DMS153 treated with DMSO at 0.1 percent for 48 hours (cell line): ENCODE data around the gene RNASEH1.
"Not testable (repeated sequence)": the region's sequence is repeated elsewhere in the genome, so short reads cannot be mapped to it uniquely, and the experiment has no call there.

Source experiments
- DNase-seq: peaks from one replicate; lab custom pipeline; 2025; ENCODE audit not compliant: unreplicated experiment; lab: John Stamatoyannopoulos, UW

RNASEH1 gene

GRCh38 chr2:3522961-3523421 is 35.1 kb downstream of the RNASEH1 start:
- no peak for DNase-seq

- DNase-seq: no peak
These were observed 37.5 kb downstream of the RNASEH1 start for GRCh38 chr2:3520591-3520990.

- no peak for DNase-seq
These were observed 38.6 kb downstream of the RNASEH1 start, which contains the start of gene ADI1 for GRCh38 chr2:3519255-3520205. Gene ADI1, minus strand, starts transcription at chr2:3519531. Its CDS starts 44 bp downstream, at chr2:3519487.

GRCh38 chr2:3518496-3519254 is 39.5 kb downstream of the RNASEH1 start:
- peak; percentile 93 for DNase-seq

GRCh38 chr2:3517948-3518495 is 40.1 kb downstream of the RNASEH1 start:
- DNase-seq: no peak

- DNase-seq: no peak
These were observed 41.3 kb downstream of the RNASEH1 start for GRCh38 chr2:3516831-3517230.

GRCh38 chr2:3515438-3515837 is 42.7 kb downstream of the RNASEH1 start:
- DNase-seq: not testable (repeated sequence)

- DNase-seq: no peak
These were observed 44.9 kb downstream of the RNASEH1 start for GRCh38 chr2:3513026-3513810.

- no peak for DNase-seq
These were observed 46.0 kb downstream of the RNASEH1 start for GRCh38 chr2:3512086-3512485.

- DNase-seq: peak; percentile 51
These were observed 52.4 kb downstream of the RNASEH1 start for GRCh38 chr2:3505771-3506170.

GRCh38 chr2:3504741-3505140 is 53.4 kb downstream of the RNASEH1 start:
- peak; percentile 92 for DNase-seq

GRCh38 chr2:3503483-3503882 is 54.6 kb downstream of the RNASEH1 start:
- no peak for DNase-seq

- no peak for DNase-seq
These were observed 55.1 kb downstream of the RNASEH1 start for GRCh38 chr2:3503046-3503445.

GRCh38 chr2:3500326-3500899 is 57.7 kb downstream of the RNASEH1 start:
- DNase-seq: no peak

GRCh38 chr2:3498783-3499394 is 59.2 kb downstream of the RNASEH1 start:
- DNase-seq: no peak

GRCh38 chr2:3496708-3497080 is 61.4 kb downstream of the RNASEH1 start:
- not testable (repeated sequence) for DNase-seq
